Lung (tissue), 12 donors: Measurements from ENCODE around the gene RPS18. TPM values are rescaled to one million over a fixed set of nuclear protein-coding genes. Genes with fewer than 3 reads are reported as not detected.

Source experiments
- ATAC-seq: fragments of 200-7000 bp; cut with Tn5 transposase; one replicate; pipeline ENCODE4 v1.9.1; 2020; ENCODE audit warnings: moderate number of reproducible peaks; ENCODE audit not compliant: insufficient read depth, low FRiP score
- DNase-seq, 3 donors: peaks; one replicate each; pipeline ENCODE4 v3.0.0-alpha.2; 2013 to 2017
- H3K27ac ChIP-seq, 2 donors: one replicate each; pipeline ENCODE4 v1.5.1; 2013; ENCODE audit warnings: mild to moderate bottlenecking in 2 of 2, moderate library complexity in 2 of 2, control low read depth in 1 of 2, inconsistent platforms in 1 of 2, low read depth in 1 of 2, low read length in 1 of 2
- H3K27me3 ChIP-seq, 3 donors: one replicate each; pipeline ENCODE4 v1.5.1; 2013; ENCODE audit warnings: low read length in 2 of 3; ENCODE audit not compliant: control insufficient read depth in 3 of 3, insufficient read depth in 3 of 3
- H3K36me3 ChIP-seq, 4 donors: one replicate each; pipeline ENCODE4 v1.5.1; 2013; ENCODE audit warnings: low read length in 4 of 4, mild to moderate bottlenecking in 1 of 4, moderate library complexity in 1 of 4; ENCODE audit not compliant: control insufficient read depth in 4 of 4, insufficient read depth in 4 of 4
- H3K4me1 ChIP-seq, 5 donors: one replicate each; pipeline ENCODE4 v1.5.1; 2013; ENCODE audit warnings: low read length in 5 of 5, mild to moderate bottlenecking in 2 of 5, moderate library complexity in 1 of 5; ENCODE audit not compliant: control insufficient read depth in 5 of 5, insufficient read depth in 5 of 5
- H3K4me3 ChIP-seq: one replicate; pipeline ENCODE4 v1.5.1; 2013; ENCODE audit warnings: mild to moderate bottlenecking, control low read depth, moderate library complexity
- H3K9ac ChIP-seq, 2 donors: one replicate each; pipeline ENCODE4 v1.5.1; 2013; ENCODE audit warnings: low read length in 2 of 2, control low read depth in 1 of 2; ENCODE audit not compliant: insufficient read depth in 1 of 2
- H3K9me3 ChIP-seq, 4 donors: one replicate each; pipeline ENCODE4 v1.5.1; 2013; ENCODE audit warnings: low read length in 3 of 4, mild to moderate bottlenecking in 1 of 4, moderate library complexity in 1 of 4; ENCODE audit not compliant: control insufficient read depth in 4 of 4, insufficient read depth in 3 of 4
- WGBS, 2 donors: extraction: QIAGEN DNeasy Blood & Tissue Kit; methylation state at CpG; one replicate each; pipeline ENCODE4 v1.1.7; 2013; 5-methylcytosine and 5-hydroxymethylcytosine counted together
- polyA plus RNA-seq, 2 donors: library from polyadenylated mRNA; stranded (reverse); fragments of 200-250 nt; gene quantifications; one replicate each; pipeline ENCODE4 v1.2.1, GENCODE V29; 2013
- total RNA-seq, 2 donors: library from RNA; depleted of rRNA in 1 of 2; stranded (reverse); fragments of >200 nt in 1 of 2; gene quantifications; one replicate each; pipeline ENCODE4 v1.2.1, GENCODE V29; 2014 to 2021
- TF ChIP-seq, protein P1 (sequence below): IDR thresholded peaks from 2 replicates; pipeline ENCODE4 v1.5.1; 2012; ENCODE audit warnings: mild to moderate bottlenecking; ENCODE audit errors: control extremely low read depth, extremely low read depth
- donor health status: control.
- donor health status: control.
- donor health status: Bipolar disorder and iron deficiency.
- donor health status: healthy.
- donor health status: DM: yes; HTN: yes; CAD: no.

RPS18 gene
- total and polyA plus RNA-seq, 4 donors, result 1,324 to 8,495 (median 2,994) TPM

DNA sequence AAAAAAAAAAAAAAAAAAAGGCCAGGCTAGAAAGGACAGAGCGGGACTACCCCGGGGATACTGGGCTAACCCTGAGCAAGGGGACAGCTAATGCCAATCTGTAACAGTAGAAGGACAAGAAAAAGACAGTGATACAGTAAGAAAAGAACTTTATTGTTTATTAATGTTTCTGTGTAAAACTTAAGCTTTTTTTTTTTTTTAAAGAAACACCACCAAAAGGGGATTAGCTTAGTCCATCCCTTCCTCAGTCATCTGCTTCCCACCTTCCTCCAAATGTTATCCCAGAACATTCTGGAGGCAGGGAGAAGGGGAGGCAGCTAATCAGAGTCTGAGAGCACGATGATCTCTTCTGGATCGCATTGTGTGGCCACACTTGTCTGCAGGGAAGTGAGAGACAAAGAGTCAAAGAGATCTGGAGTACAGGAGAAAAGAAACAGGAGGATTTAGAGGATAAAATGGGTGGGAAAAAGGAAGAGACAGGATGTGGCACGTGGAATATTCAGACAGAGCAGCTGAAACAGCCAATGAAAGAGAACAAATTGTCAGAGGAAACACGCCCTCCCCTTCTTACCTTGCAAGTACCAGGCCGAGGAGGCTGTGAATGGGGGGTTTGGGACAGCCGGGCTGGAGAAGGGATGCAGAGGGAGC lies 46.7 kb downstream of the RPS18 start:
- H3K4me1 ChIP-seq, result peaks cover 12 to 36% (median 15%) of the 10 kb centered on the region in 5 donors
- no peaks in the 10 kb centered on the region for H3K27me3 ChIP-seq
- H3K9ac ChIP-seq, result peak overlapping the region in 1 of 2 donors; percentile 29
- no peak overlapping the region for H3K4me3 ChIP-seq
- no peaks in the 10 kb centered on the region for H3K9me3 ChIP-seq
- peak overlapping the region; percentile 60 to 76 for H3K27ac ChIP-seq
- 69% methylated on average over 8 of the region's 8 CpGs for WGBS, 2 donors
- ATAC-seq (no peak), DNase-seq (no peak)
- TF ChIP-seq, protein P1, sequence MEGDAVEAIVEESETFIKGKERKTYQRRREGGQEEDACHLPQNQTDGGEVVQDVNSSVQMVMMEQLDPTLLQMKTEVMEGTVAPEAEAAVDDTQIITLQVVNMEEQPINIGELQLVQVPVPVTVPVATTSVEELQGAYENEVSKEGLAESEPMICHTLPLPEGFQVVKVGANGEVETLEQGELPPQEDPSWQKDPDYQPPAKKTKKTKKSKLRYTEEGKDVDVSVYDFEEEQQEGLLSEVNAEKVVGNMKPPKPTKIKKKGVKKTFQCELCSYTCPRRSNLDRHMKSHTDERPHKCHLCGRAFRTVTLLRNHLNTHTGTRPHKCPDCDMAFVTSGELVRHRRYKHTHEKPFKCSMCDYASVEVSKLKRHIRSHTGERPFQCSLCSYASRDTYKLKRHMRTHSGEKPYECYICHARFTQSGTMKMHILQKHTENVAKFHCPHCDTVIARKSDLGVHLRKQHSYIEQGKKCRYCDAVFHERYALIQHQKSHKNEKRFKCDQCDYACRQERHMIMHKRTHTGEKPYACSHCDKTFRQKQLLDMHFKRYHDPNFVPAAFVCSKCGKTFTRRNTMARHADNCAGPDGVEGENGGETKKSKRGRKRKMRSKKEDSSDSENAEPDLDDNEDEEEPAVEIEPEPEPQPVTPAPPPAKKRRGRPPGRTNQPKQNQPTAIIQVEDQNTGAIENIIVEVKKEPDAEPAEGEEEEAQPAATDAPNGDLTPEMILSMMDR, result no peak
- peaks cover 4 to 46% (median 30%) of the 10 kb centered on the region in 4 donors for H3K36me3 ChIP-seq

DNA sequence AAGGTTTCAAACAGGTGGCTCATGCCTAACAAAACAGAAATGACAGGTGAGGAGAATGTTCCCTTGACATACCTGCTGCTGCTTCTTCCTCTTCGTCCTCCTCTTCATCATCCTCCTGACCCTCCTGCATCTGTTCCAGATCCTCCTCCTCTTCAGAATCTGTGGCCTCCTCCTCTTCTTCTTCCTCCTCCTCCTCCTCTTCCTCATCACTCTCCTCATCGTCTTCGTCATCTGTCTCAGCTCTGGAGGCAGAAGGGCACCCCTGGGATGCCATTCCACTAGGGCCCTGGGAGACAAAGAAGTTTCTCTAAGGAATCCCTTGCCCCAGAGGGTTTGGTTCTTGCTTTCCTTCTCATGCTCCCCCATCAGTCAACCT lies 48.1 kb downstream of the RPS18 start:
- TF ChIP-seq, protein P1, result no peak
- Histone ChIP-seq H3K9ac (no peak overlapping the region), H3K4me1 (peaks cover 7 to 34% (median 15%) of the 10 kb centered on the region in 5 donors), H3K27ac (no peak overlapping the region), H3K36me3 (peaks cover 4 to 41% (median 30%) of the 10 kb centered on the region in 4 donors), H3K27me3 (no peaks in the 10 kb centered on the region), H3K9me3 (no peaks in the 10 kb centered on the region), H3K4me3 (no peak overlapping the region)
- ATAC-seq (no peak), DNase-seq (no peak)
- 95 to 97% methylated on average over 3 of the region's 3 CpGs for WGBS, 2 donors

DNA sequence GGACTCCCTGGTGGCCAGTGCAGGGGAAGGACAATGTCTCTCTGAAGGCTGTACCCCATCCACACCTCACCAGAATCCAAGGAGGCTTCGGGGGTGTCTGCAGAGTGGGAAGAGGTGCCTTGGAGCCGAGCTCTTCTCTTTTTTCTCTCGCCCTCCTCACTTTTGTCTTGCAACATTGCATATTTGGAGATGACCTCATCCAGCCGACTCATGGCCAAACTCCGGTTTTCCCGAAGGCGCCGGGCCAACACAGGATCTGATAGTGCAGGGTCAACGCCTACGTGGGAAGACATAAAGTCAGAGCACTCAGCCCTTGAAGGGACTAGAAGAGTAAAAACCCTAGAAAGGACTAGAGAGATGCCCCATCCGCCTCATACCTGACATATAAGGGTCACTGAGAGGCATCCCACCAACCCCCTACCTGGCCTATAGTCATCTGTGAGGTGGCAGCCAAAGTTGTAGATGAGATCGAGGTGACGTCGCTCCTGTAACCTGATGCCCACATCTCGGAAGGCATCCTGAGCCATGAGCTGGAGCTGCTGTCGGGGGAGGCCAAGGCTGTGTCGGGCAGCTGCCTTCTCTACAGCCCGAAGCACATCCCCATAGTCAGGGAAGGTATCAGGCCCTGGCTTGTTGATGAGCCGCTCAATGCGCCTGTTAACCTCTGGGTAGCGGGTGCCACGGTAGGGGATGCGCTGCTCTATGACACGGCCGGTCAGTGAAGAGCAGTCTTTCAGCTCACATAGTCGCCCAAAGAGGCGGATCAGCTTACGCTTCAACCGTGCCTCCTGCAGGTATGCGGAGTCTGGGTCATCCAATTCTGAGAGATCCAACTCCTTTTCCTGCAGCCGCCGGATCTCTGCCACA lies 48.7 kb downstream of the RPS18 start:
- DNase-seq (no peak), ATAC-seq (no peak)
- H3K4me1 ChIP-seq, result peaks cover 6 to 30% (median 13%) of the 10 kb centered on the region in 5 donors
- no peak overlapping the region for H3K4me3 ChIP-seq
- TF ChIP-seq, protein P1, result no peak
- peak overlapping the region in 1 of 2 donors; percentile 2 for H3K27ac ChIP-seq
- 82 to 83% methylated on average over 32 of the region's 32 CpGs for WGBS, 2 donors
- no peaks in the 10 kb centered on the region for H3K27me3 ChIP-seq
- peaks cover 4 to 39% (median 30%) of the 10 kb centered on the region in 4 donors for H3K36me3 ChIP-seq
- H3K9ac ChIP-seq, result no peak overlapping the region
- no peaks in the 10 kb centered on the region for H3K9me3 ChIP-seq
